Effector memory CD4-positive, alpha-beta T cell (primary cell): ENCODE results near the gene CAMTA1.
A peak's percentile ranks its signal among the peaks of the same experiment; 100 is the strongest.

Experiments used
- DNase-seq, 3 donors: peaks; one replicate each; pipeline ENCODE4 v3.0.0-alpha.2; 2020
- H3K27ac ChIP-seq: 2 replicates; pipeline ENCODE4 v1.7.0; 2013; ENCODE audit warnings: mild to moderate bottlenecking, low read length, moderate library complexity; ENCODE audit not compliant: insufficient read depth, poor library complexity, severe bottlenecking
- H3K27me3 ChIP-seq: replicated peaks from 2 replicates; pipeline ENCODE4 v1.7.0; 2013; ENCODE audit warnings: mild to moderate bottlenecking, low read length; ENCODE audit not compliant: insufficient read depth, control insufficient read depth, poor library complexity, severe bottlenecking
- H3K36me3 ChIP-seq: 2 replicates; pipeline ENCODE4 v1.7.0; 2013; ENCODE audit warnings: mild to moderate bottlenecking, low read length, moderate library complexity; ENCODE audit not compliant: control insufficient read depth, insufficient read depth
- H3K4me1 ChIP-seq: 2 replicates; pipeline ENCODE4 v1.7.0; 2013; ENCODE audit warnings: low read length, mild to moderate bottlenecking; ENCODE audit not compliant: control insufficient read depth, insufficient read depth, poor library complexity, severe bottlenecking
- H3K4me3 ChIP-seq: 2 replicates; pipeline ENCODE4 v1.7.0; 2013; ENCODE audit warnings: low read length, low read depth, mild to moderate bottlenecking; ENCODE audit not compliant: insufficient read depth, poor library complexity, severe bottlenecking
- H3K9me3 ChIP-seq: 2 replicates; pipeline ENCODE4 v1.7.0; 2013; ENCODE audit warnings: mild to moderate bottlenecking, low read length, moderate library complexity; ENCODE audit not compliant: control insufficient read depth

CAMTA1 gene

GRCh38 chr1:7761103-7761502, 975.8 kb downstream of the CAMTA1 start:
- no peaks in the 10 kb centered on the region for H3K9me3 ChIP-seq
- no peaks in the 10 kb centered on the region for H3K36me3 ChIP-seq
- DNase-seq: no peak
- no peak overlapping the region for H3K4me3 ChIP-seq
- H3K27ac ChIP-seq: no peak overlapping the region
- no peaks in the 10 kb centered on the region for H3K27me3 ChIP-seq
- H3K4me1 ChIP-seq: no peaks in the 10 kb centered on the region

- Histone ChIP-seq H3K4me1 (peaks cover 11% of the 10 kb centered on the region), H3K27me3 (no peaks in the 10 kb centered on the region), H3K36me3 (no peaks in the 10 kb centered on the region), H3K27ac (no peak overlapping the region), H3K9me3 (no peaks in the 10 kb centered on the region), H3K4me3 (no peak overlapping the region)
- DNase-seq: no peak
Observed at GRCh38 chr1:7767176-7767575, 981.9 kb downstream of the CAMTA1 start.

GRCh38 chr1:7768583-7768982, 983.3 kb downstream of the CAMTA1 start:
- no peak overlapping the region for H3K4me3 ChIP-seq
- no peak overlapping the region for H3K27ac ChIP-seq
- no peak for DNase-seq
- no peaks in the 10 kb centered on the region for H3K9me3 ChIP-seq
- H3K27me3 ChIP-seq: no peaks in the 10 kb centered on the region
- no peaks in the 10 kb centered on the region for H3K36me3 ChIP-seq
- peaks cover 14% of the 10 kb centered on the region for H3K4me1 ChIP-seq

- no peak overlapping the region for H3K27ac ChIP-seq
- H3K4me3 ChIP-seq: no peak overlapping the region
- DNase-seq: no peak
- no peaks in the 10 kb centered on the region for H3K9me3 ChIP-seq
- H3K4me1 ChIP-seq: peaks cover 14% of the 10 kb centered on the region
- H3K27me3 ChIP-seq: no peaks in the 10 kb centered on the region
- peaks cover 4% of the 10 kb centered on the region for H3K36me3 ChIP-seq
Observed at GRCh38 chr1:7769673-7770412, 984.6 kb downstream of the CAMTA1 start.

GRCh38 chr1:7770669-7770996, 985.4 kb downstream of the CAMTA1 start:
- Histone ChIP-seq H3K36me3 (peaks cover 4% of the 10 kb centered on the region), H3K4me3 (peak overlapping the region; percentile 85), H3K4me1 (peaks cover 14% of the 10 kb centered on the region), H3K27me3 (no peaks in the 10 kb centered on the region), H3K27ac (no peak overlapping the region), H3K9me3 (no peaks in the 10 kb centered on the region)
- DNase-seq: no peak

- no peaks in the 10 kb centered on the region for H3K9me3 ChIP-seq
- H3K4me3 ChIP-seq: peak within 1 kb of the TSS; percentile 85
- DNase-seq: peak; percentile 68 to 81 (median 79)
- no peaks in the 10 kb centered on the region for H3K27me3 ChIP-seq
- peaks cover 14% of the 10 kb centered on the region for H3K4me1 ChIP-seq
- peak within 1 kb of the TSS; percentile 72 for H3K27ac ChIP-seq
- H3K36me3 ChIP-seq: peaks cover 4% of the 10 kb centered on the region
Observed at GRCh38 chr1:7770997-7771822, 986.0 kb downstream of the CAMTA1 start, which contains the start of gene VAMP3. Gene VAMP3, plus strand, starts transcription at chr1:7771296. Its CDS starts 88 bp downstream, at chr1:7771384.

GRCh38 chr1:7771823-7772299, 986.6 kb downstream of the CAMTA1 start:
- H3K9me3 ChIP-seq: no peaks in the 10 kb centered on the region
- H3K36me3 ChIP-seq: peaks cover 4% of the 10 kb centered on the region
- peak overlapping the region; percentile 72 for H3K27ac ChIP-seq
- no peak for DNase-seq
- peak overlapping the region; percentile 85 for H3K4me3 ChIP-seq
- H3K4me1 ChIP-seq: peaks cover 14% of the 10 kb centered on the region
- no peaks in the 10 kb centered on the region for H3K27me3 ChIP-seq

GRCh38 chr1:7777591-7777990, 992.3 kb downstream of the CAMTA1 start:
- no peaks in the 10 kb centered on the region for H3K27me3 ChIP-seq
- H3K4me1 ChIP-seq: peaks cover 5% of the 10 kb centered on the region
- H3K9me3 ChIP-seq: no peaks in the 10 kb centered on the region
- no peak for DNase-seq
- H3K4me3 ChIP-seq: no peak overlapping the region
- no peak overlapping the region for H3K27ac ChIP-seq
- peaks cover 23% of the 10 kb centered on the region for H3K36me3 ChIP-seq

- Histone ChIP-seq H3K4me1 (peaks cover 8% of the 10 kb centered on the region), H3K4me3 (no peak overlapping the region), H3K27me3 (no peaks in the 10 kb centered on the region), H3K9me3 (no peaks in the 10 kb centered on the region), H3K27ac (no peak overlapping the region), H3K36me3 (peaks cover 23% of the 10 kb centered on the region)
- no peak for DNase-seq
Observed at GRCh38 chr1:7778133-7778628, 992.9 kb downstream of the CAMTA1 start.

GRCh38 chr1:7780976-7781375, 995.7 kb downstream of the CAMTA1 start:
- H3K4me3 ChIP-seq: no peak overlapping the region

More at GRCh38 chr1:7780976-7781375, 995.7 kb downstream of the CAMTA1 start:
- Histone ChIP-seq H3K27me3 (no peaks in the 10 kb centered on the region), H3K27ac (no peak overlapping the region), H3K36me3 (peaks cover 19% of the 10 kb centered on the region), H3K9me3 (no peaks in the 10 kb centered on the region), H3K4me1 (peaks cover 16% of the 10 kb centered on the region)
- no peak for DNase-seq
